Measurements from ENCODE around the gene FIBP. TPM values are rescaled to one million over a fixed set of nuclear protein-coding genes. Genes with fewer than 3 reads are reported as not detected.

The FIBP gene
- total RNA-seq, 1 donor from 2014 or later, result 84.7 TPM

DNA sequence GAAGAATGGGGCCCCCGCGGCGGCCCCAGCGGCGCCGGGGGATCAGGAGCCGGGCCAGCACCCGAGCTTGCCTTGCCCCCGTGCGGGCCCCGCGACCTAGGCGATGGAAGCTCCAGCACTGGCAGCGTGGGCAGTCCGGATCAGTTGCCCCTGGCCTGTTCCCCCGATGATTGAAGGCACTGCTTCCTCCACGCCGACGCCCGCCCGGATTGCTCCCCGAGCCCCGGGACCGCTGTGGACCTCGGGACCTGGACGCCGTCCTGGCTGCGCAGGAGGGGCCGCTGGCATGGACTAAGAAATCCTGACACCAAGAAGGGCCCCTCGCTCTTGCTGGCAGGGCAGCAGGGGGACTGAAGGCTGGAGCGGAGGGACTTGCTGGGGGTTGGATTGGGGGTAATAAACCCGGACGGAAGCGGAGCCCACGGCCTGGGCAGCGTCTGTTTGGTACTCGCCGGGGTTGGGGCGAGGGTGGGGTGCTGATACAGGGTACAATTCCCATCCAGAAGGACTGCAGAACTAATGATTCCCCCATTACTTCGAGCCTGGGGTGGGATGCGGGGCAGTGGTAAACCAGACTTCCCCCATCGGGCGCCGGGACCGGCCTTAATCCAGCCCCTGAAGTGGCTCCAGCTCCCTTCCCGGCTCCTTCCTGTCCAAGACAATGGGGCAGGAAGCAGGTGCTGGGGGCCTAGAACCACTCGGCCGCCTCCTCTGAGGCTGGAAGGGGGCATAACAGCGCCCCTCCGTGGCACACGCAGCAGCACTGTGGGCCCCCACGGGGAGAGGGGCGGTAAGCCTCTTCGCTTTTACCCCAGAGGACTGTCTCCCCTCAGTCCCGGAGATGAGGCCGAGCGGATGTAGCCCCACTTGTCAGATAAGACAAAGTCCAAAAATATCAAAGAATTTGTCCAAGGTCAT is 3.2 kb upstream of the FIBP start:
- intact Hi-C loops (cut with micrococcal nuclease), result loop anchor here (10.0 kb wide), 1 partner anchor 107 kb away; the partner anchor contains the start of genes AP5B1 and OVOL1

DNA sequence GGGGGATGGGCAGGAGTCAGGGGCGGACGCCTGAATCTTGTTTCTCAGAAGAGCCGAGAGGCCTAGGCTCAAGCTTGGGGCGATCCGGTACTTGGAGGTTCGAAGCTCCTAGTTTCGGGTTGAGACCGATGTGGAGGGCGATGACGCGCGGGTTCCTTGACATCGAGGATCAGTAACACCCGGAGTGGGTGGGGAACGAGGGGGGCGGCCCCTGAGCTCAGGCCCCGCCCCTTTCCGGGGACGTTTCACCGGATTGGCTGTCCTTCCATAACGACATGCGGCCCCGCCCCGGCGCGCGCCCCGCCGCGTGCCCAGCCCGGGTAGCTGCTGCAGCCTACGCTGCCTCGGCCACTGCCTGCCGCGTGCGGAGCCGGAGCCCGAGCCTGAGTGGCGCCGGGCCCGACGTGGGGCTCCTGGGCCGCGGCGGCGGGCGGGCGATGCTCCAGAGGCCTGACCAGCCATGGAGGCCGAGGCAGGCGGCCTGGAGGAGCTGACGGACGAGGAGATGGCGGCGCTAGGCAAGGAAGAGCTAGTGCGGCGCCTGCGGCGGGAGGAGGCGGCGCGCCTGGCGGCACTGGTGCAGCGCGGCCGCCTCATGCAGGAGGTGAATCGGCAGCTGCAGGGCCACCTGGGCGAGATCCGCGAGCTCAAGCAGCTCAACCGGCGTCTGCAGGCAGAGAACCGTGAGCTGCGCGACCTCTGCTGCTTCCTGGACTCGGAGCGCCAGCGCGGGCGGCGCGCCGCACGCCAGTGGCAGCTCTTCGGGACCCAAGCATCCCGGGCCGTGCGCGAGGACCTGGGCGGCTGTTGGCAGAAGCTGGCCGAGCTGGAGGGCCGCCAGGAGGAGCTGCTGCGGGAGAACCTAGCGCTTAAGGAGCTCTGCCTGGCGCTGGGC is 2.3 kb upstream of the FIBP start, which contains the start of gene CCDC85B:
Gene CCDC85B (plus strand): TSS at position 350 of the 895 bp plus-strand sequence. CDS start 111 bp downstream, at position 461.
- intact Hi-C loops (cut with micrococcal nuclease), result loop anchor here (1.0 to 10.0 kb wide), 3 partner anchors 10 to 106 kb away; partner anchors contain the start of genes AP5B1, FOSL1, OVOL1 and SART1

GRCh38 chr11:65887723-65888162 is 528 bp downstream of the FIBP start:
- intact Hi-C loops (cut with micrococcal nuclease), result loop anchor here (1.0 to 5.0 kb wide), 5 partner anchors 14 to 175 kb away; partner anchors contain the start of genes C11orf68, CFL1, DRAP1 and KAT5

DNA sequence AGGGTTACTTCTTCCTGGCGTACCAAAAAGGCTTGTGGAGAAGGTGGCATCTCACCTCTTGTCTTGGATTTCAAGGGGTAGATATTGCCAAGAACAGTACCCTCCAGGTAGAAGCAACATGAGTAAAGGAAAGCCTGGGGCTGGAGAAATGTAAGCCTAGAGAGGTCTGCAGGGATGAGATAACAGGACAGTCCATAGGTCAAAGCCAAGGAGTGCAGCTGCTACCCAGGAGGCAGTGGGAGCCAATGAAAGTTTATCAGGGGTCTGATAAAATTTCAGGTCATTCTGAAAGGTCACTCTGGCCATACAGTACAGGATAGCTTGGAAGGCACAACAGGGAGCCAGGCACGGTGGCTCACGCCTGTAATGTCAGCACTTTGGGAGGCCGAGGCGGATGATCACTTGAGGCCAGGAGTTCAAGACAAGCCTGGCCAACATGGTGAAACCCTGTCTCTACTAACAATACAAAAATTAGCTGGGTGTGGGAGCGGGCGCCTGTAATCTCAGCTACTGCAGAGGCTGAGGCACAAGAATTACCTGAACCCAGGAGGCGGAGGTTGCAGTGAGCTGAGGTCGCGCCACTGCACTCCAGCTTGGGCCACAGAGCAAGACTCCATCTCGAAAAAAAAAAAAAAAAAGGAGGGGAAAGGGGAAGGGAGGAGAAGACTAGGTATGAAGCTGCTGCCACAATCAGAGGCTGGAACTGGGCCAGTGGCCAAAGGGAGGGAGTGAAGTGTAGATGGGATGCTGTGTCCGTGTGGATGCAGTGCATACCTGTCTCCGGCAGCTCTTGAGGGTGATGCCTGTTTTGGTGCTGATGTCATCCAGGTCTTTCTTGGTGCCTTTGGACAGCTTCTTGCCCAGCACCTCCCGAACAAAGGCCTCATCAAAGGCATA is 1.2 kb downstream of the FIBP start:
- intact Hi-C loops (cut with micrococcal nuclease), result loop anchor here (5.0 kb wide), 1 partner anchor 175 kb away; the partner anchor contains the start of gene KAT5

- intact Hi-C loops (cut with micrococcal nuclease), result loop anchor here (5.0 kb wide), 1 partner anchor 174 kb away; the partner anchor contains the start of gene KAT5
Observed at GRCh38 chr11:65885808-65886536, 2.3 kb downstream of the FIBP start.

GRCh38 chr11:65885231-65885630 is 3.0 kb downstream of the FIBP start:
- intact Hi-C loops (cut with micrococcal nuclease), result loop anchor here (5.0 kb wide), 1 partner anchor 173 kb away; the partner anchor contains the start of gene KAT5

DNA sequence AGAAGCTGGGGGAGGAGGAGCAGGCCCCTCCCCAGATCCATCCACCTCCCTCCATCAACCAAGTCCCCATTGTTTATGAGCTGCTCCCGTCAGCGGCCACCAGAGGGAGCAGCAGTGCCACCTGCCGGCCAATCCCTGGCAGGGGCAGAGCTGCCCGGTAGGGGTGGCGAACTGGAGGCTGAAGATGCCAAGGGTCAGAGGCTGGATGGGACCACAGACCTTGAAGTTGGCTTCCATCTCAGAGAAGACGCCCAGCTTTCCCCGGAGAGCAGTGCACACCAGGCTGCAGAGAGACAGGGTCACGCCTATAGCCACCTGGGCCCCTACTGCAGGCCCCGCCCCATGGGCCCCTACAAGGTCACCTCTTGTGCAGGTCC is 3.6 kb downstream of the FIBP start:
- intact Hi-C loops (cut with micrococcal nuclease), result loop anchor here (1.0 to 5.0 kb wide), 4 partner anchors 11 to 172 kb away; partner anchors contain the start of gene KAT5

DNA sequence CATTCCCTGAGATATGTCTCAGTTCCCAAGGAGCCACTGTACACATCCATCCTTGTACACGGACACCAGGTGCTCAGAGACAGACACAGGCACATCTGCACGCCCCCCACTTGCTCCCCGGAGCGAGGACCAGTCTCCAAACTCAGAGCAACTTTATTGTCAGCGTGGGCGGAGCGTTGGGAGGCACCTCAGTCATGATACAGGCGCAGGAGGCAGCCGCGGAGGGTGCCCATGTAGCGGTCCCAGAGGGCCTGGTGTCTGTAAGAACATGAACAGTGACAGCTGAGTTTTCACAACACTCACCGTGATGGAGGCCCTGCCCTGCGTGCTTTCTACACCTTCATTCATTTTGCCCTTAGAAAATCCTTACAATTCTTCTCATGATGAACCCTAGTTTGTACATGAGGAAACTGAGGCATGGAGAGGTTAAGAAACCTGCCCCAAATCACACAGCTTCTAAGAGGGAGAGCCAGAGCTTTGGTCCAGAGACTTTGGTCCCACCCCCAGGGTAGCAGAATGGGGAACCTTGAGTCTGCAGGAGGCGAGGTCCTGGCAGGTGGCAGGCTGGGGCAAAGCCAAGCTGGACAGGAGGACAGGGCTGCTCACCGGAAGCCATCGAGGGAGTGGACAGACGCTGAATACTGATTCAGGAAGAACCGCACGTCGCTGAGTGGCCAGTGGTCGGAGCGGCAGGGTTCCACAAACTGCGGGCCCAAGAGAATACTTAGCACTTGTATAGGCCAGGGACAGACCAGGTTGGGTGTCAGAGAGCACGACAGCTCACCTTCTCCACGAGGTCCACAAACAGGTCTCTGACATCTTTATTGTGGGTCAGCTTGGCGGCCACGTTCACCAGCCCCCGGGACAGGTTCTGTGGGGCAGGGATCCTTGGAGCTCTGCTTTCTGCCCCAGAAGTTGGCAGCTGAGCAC is 4.2 kb downstream of the FIBP start:
- intact Hi-C loops (cut with micrococcal nuclease), result loop anchor here (1.0 kb wide), 3 partner anchors 11 to 105 kb away; no protein-coding TSS in a partner anchor

DNA sequence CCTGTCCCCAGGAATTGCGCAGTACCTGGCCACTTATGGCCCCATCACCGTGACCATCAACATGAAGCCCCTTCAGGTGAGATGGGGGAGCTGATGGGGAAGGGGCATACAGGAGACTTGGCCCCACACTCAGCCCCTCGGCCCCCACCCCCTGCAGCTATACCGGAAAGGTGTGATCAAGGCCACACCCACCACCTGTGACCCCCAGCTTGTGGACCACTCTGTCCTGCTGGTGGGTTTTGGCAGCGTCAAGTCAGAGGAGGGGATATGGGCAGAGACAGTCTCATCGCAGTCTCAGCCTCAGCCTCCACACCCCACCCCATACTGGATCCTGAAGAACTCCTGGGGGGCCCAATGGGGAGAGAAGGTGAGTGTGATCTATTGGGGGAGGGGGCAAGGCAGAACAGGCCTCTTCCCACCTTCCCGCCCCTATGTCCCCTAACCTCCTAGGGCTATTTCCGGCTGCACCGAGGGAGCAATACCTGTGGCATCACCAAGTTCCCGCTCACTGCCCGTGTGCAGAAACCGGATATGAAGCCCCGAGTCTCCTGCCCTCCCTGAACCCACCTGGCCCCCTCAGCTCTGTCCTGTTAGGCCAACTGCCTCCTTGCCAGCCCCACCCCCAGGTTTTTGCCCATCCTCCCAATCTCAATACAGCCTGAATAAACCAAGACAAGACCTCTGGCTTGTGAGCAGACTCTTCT is 5.1 kb downstream of the FIBP start:
- intact Hi-C loops (cut with micrococcal nuclease), result no loop called here

GRCh38 chr11:65882120-65883057 is 5.9 kb downstream of the FIBP start:
- intact Hi-C loops (cut with micrococcal nuclease), result no loop called here

- intact Hi-C loops (cut with micrococcal nuclease), result no loop called here
Observed at GRCh38 chr11:65880844-65881421, 7.3 kb downstream of the FIBP start.

DNA sequence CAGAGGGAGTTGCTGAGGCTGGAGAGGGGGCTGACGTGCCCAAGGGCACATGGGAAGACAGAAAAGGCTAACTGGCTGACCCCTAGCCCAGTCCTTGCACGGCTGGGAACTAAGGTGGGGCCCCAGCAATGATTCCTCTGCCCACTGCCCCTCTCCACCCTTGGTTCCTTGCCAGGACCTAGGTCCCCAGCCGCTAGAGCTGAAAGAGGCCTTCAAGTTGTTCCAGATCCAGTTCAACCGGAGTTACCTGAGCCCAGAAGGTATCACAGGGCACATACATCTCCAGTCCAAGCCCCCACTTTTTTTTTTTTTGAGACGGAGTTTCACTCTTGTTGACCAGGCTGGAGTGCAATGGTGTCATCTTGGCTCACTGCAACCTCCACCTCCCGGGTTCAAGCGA is 8.2 kb downstream of the FIBP start:
- intact Hi-C loops (cut with micrococcal nuclease), result no loop called here

DNA sequence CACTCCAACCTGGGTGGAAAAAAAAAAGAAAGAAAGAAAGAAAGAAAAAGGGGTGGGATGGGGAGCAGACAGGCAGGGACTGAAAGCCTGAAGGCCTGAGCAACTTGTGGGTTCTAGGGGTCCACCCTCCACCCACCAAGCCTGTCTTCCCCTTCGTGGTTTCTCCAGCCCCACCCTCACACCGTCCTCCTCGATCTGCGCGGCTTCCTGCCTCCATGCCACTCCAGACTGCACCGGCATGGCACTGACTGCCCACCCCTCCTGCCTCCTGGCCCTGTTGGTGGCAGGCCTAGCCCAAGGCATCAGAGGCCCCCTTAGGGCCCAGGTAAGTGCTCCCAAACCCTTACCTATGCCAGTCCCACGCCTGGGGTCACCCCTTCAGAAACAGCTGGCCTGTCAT is 8.7 kb downstream of the FIBP start, which contains the start of gene CTSW:
Gene CTSW (plus strand): TSS at position 221 of the 400 bp plus-strand sequence. CDS start 18 bp downstream, at position 239.
- intact Hi-C loops (cut with micrococcal nuclease), result no loop called here

DNA sequence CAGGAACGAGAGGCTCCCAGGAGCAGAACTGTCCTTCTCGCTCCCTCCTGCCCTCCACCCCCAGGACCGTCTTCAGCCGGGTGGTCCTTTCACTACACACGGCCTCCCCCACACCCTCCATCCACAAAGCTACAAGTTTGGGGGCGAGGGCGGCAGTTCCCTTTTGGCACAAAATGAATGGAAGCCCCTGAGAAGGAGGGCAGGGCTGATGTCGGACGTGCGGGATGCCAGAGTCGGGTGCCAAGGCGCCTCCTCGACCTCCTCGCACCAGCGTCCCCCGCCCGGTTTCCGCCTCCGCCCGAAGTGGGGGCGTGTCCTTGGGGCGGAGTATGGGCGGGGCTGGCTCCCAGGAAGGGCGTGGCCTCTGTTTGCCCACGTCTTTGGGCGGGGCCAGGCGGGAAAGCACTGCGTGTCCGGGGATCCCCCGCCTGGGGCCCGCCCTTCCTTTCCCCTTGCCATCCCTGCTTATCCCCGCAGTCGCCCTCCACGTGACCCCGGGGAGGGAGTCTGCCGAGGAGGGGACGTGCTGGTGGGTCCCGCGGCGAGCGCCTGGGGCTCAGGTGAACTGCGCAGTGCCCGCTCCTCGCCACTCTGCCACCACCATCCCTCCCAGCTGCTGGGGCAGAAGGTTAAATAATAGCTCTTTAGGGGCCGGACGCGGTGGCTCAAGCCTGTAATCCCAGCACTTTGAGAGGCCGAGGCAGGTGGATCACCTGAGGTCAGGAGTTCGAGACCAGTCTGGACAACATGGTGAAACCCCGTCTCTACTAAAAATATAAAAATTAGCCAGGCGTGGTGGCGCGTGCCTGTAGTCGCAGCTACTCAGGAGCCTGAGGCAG is 14.7 kb downstream of the FIBP start:
- intact Hi-C loops (cut with micrococcal nuclease), result loop anchor here (1.0 kb wide), 4 partner anchors 11 to 46 kb away; partner anchors contain the start of genes C11orf68, DRAP1, FIBP and MUS81
